Measurements from ENCODE around the gene RFX3. TPM values are rescaled to one million over a fixed set of nuclear protein-coding genes. Genes with fewer than 3 reads are reported as not detected.

The RFX3 gene
- total and polyA plus RNA-seq, 4 donors = 0.30 to 4.6 (median 1.5) TPM

DNA sequence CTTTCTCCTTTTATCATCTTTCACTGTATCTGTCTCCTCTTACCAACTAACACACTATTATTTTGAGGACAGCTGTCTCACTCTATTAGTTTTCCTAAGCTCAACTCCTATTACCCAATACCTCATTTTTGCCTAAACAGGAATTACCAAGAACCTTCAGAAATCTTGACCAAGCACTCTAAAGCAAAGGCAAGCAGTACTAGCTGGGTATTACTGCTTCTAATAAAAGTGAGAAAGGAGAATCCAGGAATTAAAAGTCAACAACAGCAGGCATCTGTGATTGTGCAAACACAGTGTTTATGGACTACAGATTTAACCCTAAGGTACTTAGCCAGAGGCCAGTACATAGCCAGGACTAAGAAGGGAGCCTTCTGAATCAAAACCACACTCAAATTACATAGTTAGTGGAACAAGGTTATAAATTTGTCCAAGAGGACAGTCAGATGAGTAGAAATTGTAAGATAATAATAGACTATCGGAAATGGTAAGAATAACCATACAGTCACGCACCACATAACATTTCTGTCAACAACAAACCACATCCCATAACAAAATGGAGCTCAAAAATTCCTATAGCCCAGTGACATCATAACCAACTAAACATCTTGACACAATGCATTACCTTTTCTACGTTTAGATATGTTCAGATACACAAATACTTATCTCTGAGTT lies 8.3 kb downstream of the RFX3 start:
- TF ChIP-seq SP1 (IDR thresholded peaks at IDR 0.05) (no peak), NR2F2 (IDR thresholded peaks at IDR 0.05) (no peak), ATF3 (IDR thresholded peaks at IDR 0.05) (no peak), RAD21 (IDR thresholded peaks at IDR 0.05) (no peak), RXRA (IDR thresholded peaks at IDR 0.05) (no peak), HNF4A (conservative IDR thresholded peaks at IDR 0.05) (no peak), CTCF (IDR thresholded peaks at IDR 0.05; ENCODE audit: low read depth, low read length, missing input control) (no peak), YY1 (IDR thresholded peaks at IDR 0.05) (no peak), TAF1 (conservative IDR thresholded peaks at IDR 0.05) (no peak)
- TF ChIP-seq, protein P1, sequence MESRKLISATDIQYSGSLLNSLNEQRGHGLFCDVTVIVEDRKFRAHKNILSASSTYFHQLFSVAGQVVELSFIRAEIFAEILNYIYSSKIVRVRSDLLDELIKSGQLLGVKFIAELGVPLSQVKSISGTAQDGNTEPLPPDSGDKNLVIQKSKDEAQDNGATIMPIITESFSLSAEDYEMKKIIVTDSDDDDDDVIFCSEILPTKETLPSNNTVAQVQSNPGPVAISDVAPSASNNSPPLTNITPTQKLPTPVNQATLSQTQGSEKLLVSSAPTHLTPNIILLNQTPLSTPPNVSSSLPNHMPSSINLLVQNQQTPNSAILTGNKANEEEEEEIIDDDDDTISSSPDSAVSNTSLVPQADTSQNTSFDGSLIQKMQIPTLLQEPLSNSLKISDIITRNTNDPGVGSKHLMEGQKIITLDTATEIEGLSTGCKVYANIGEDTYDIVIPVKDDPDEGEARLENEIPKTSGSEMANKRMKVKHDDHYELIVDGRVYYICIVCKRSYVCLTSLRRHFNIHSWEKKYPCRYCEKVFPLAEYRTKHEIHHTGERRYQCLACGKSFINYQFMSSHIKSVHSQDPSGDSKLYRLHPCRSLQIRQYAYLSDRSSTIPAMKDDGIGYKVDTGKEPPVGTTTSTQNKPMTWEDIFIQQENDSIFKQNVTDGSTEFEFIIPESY (IDR thresholded peaks at IDR 0.05) = no peak
- Histone ChIP-seq H3K4me3 (ENCODE audit: low read depth in 1 of 3, low read length in 3 of 3) (no peak overlapping the region), H3K9ac (ENCODE audit: low read depth in 1 of 2, low read length in 2 of 2) (no peak overlapping the region), H3K9me3 (ENCODE audit: control insufficient read depth in 4 of 4, low read length in 3 of 4) (no peaks in the 10 kb centered on the region), H3K36me3 (ENCODE audit: control insufficient read depth in 4 of 4, insufficient read depth in 3 of 4, low read depth in 1 of 4, low read length in 3 of 4) (no peaks in the 10 kb centered on the region), H3K27me3 (ENCODE audit: control insufficient read depth in 4 of 4, insufficient read depth in 4 of 4, low read length in 3 of 4) (no peaks in the 10 kb centered on the region), H3K4me1 (ENCODE audit: control insufficient read depth in 4 of 4, insufficient read depth in 4 of 4, low read length in 3 of 4) (no peaks in the 10 kb centered on the region), H3K27ac (ENCODE audit: low read depth in 1 of 2, low read length in 2 of 2) (no peak overlapping the region)
- 94% methylated on average over 3 of the region's 3 CpGs for WGBS
- DNase-seq (ENCODE audit: low spot score) = no peak

- 97% methylated on average over 4 of the region's 4 CpGs for WGBS
- Histone ChIP-seq H3K4me3 (ENCODE audit: low read depth in 1 of 3, low read length in 3 of 3) (no peak overlapping the region), H3K36me3 (ENCODE audit: control insufficient read depth in 4 of 4, insufficient read depth in 3 of 4, low read depth in 1 of 4, low read length in 3 of 4) (no peaks in the 10 kb centered on the region), H3K27ac (ENCODE audit: low read depth in 1 of 2, low read length in 2 of 2) (no peak overlapping the region), H3K27me3 (ENCODE audit: control insufficient read depth in 4 of 4, insufficient read depth in 4 of 4, low read length in 3 of 4) (no peaks in the 10 kb centered on the region), H3K4me1 (ENCODE audit: control insufficient read depth in 4 of 4, insufficient read depth in 4 of 4, low read length in 3 of 4) (no peaks in the 10 kb centered on the region), H3K9ac (ENCODE audit: low read depth in 1 of 2, low read length in 2 of 2) (no peak overlapping the region), H3K9me3 (ENCODE audit: control insufficient read depth in 4 of 4, low read length in 3 of 4) (no peaks in the 10 kb centered on the region)
- DNase-seq (ENCODE audit: low spot score) = no peak
- no peak for TF ChIP-seq HNF4G (IDR thresholded peaks at IDR 0.05)
- TF ChIP-seq ATF3 (IDR thresholded peaks at IDR 0.05) = no peak
- no peak for TF ChIP-seq FOXA2 (IDR thresholded peaks at IDR 0.05)
- no peak for TF ChIP-seq TAF1 (conservative IDR thresholded peaks at IDR 0.05)
- no peak for TF ChIP-seq JUND (IDR thresholded peaks at IDR 0.05)
- no peak for TF ChIP-seq YY1 (IDR thresholded peaks at IDR 0.05)
- TF ChIP-seq HNF4A (conservative IDR thresholded peaks at IDR 0.05) = no peak
- TF ChIP-seq GABPA (IDR thresholded peaks at IDR 0.05 in 1 of 2, conservative IDR thresholded peaks at IDR 0.05 in 1 of 2) = no peak
- no peak for TF ChIP-seq SP1 (IDR thresholded peaks at IDR 0.05)
- TF ChIP-seq RXRA (IDR thresholded peaks at IDR 0.05) = no peak
- no peak for TF ChIP-seq FOXA1 (IDR thresholded peaks at IDR 0.05)
- TF ChIP-seq, protein P1 (IDR thresholded peaks at IDR 0.05) = no peak
- TF ChIP-seq CTCF (IDR thresholded peaks at IDR 0.05; ENCODE audit: low read depth, low read length, missing input control) = no peak
- no peak for TF ChIP-seq RAD21 (IDR thresholded peaks at IDR 0.05)
Observed at GRCh38 chr9:3516667-3517330, 9.0 kb downstream of the RFX3 start.

All from liver (tissue), 9 donors.